Astrocyte (in vitro differentiated cells and primary cell): ENCODE data around the gene MARVELD1.

ENCODE experiments used
- CTCF ChIP-seq: IDR thresholded peaks from 2 replicates; pipeline ENCODE4 v1.5.1; 2011; ENCODE audit warnings: low read depth, mild to moderate bottlenecking, inconsistent platforms, low read length, moderate library complexity; ENCODE audit not compliant: insufficient read depth
- EZH2 ChIP-seq: IDR thresholded peaks from 2 replicates; pipeline ENCODE4 v1.6.1; 2012; ENCODE audit warnings: mild to moderate bottlenecking, low read length, inconsistent platforms; ENCODE audit not compliant: insufficient read depth

GRCh38 chr10:97744405-97745035, 31.0 kb downstream of the MARVELD1 start:
- TF ChIP-seq CTCF (no peak), EZH2 (no peak)
